Upper lobe of right lung (tissue), 1 donor: ENCODE results near the gene EYA2. TPM values are rescaled to one million over a fixed set of nuclear protein-coding genes. Genes with fewer than 3 reads are reported as not detected.
"Not testable (repeated sequence)": the region's sequence is repeated elsewhere in the genome, so short reads cannot be mapped to it uniquely, and the experiment has no call there.

Experiments
- ATAC-seq: fragments of 200-7000 bp; cut with Tn5 transposase; one replicate; pipeline ENCODE4 v1.9.1; 2020; ENCODE audit warnings: mild to moderate bottlenecking, moderate library complexity
- DNase-seq: peaks from one replicate; pipeline ENCODE4 v3.0.0-alpha.2; 2020
- H3K27ac ChIP-seq: fragments of 200-600 bp; one replicate; pipeline ENCODE4 v1.8.0; 2022
- H3K27me3 ChIP-seq: fragments of 200-600 bp; one replicate; pipeline ENCODE4 v1.8.0; 2022; ENCODE audit warnings: mild to moderate bottlenecking
- H3K36me3 ChIP-seq: fragments of 200-600 bp; one replicate; pipeline ENCODE4 v1.8.0; 2022
- H3K4me1 ChIP-seq: fragments of 200-600 bp; one replicate; pipeline ENCODE4 v1.8.0; 2022
- H3K4me3 ChIP-seq: fragments of 200-600 bp; one replicate; pipeline ENCODE4 v1.8.0; 2022; ENCODE audit warnings: mild to moderate bottlenecking
- H3K9me3 ChIP-seq: fragments of 200-600 bp; one replicate; pipeline ENCODE4 v1.8.0; 2022
- intact Hi-C: fragments of 100-400 bp; cut with DNase I; formaldehyde crosslinking; loops from one replicate; pipeline ENCODE4 v1.11.0; 2022
- total RNA-seq: library from RNA; stranded (reverse); fragmentation: NEBNext Ultra II Directional; extraction: Animal tissue kit (Norgen Biotek cat#: 25700); gene quantifications from one replicate; pipeline ENCODE4 v1.2.1, GENCODE V29; 2021
- TF ChIP-seq, protein P1 (sequence below): fragments of 200-600 bp; IDR thresholded peaks from one replicate; pipeline ENCODE4 v1.8.0; 2022; ENCODE audit warnings: antibody characterized with exemption
- donor health status: DM: no; HTN: yes; CAD: no; lungs with severe emphysema.

EYA2 gene
- total RNA-seq, 1 donor from 2014 or later: 1.8 TPM

DNA sequence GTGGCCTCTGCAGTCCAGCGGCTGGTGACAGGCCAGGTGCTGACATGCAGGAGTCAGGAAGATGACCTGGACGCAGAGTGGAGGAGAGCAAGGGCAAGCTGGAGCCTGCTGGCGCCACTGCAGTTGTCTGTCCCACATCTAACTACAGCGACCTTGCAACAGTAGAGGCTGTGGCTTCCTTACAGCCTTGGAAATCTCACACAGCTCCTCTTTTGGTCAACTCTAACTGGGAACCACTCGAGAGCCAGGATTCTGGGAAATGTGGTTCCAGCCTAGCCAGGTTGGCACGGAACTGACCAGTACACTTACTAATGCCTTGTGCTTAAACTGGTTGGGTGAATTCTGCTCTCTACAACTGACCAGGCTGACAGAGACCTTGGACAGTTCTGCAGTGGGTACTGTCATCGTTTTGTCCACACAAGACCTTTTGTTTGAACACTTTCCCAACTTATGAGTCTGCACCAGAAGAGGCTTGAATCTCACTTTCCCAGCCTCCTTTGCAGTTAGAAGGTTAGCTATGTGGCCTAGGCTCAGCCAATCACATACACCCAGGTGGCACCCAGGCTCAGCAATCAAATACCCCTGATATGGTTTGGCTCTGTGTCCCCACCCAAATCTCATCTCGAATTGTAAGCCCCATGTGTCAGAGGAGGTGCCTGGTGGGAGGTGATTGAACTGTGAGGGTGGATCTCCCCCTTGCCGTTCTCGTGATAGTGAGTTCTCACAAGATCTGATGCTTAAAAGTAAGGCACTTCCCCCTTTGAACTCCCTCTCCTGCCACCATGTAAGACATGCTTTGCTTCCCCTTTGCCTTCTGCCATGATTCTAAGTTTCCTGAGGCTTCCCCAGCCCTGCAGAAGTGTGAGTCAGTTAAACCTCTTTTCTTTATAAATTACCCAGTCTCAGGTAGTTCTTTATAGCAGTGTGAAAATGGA, 308.4 kb downstream of the EYA2 start:
- Histone ChIP-seq H3K27ac (no peak overlapping the region), H3K27me3 (no peaks in the 10 kb centered on the region), H3K4me3 (no peak overlapping the region), H3K36me3 (no peaks in the 10 kb centered on the region), H3K4me1 (no peaks in the 10 kb centered on the region), H3K9me3 (no peaks in the 10 kb centered on the region)
- DNase-seq: no peak
- no peak for ATAC-seq
- intact Hi-C loops: no loop called here
- TF ChIP-seq, protein P1, sequence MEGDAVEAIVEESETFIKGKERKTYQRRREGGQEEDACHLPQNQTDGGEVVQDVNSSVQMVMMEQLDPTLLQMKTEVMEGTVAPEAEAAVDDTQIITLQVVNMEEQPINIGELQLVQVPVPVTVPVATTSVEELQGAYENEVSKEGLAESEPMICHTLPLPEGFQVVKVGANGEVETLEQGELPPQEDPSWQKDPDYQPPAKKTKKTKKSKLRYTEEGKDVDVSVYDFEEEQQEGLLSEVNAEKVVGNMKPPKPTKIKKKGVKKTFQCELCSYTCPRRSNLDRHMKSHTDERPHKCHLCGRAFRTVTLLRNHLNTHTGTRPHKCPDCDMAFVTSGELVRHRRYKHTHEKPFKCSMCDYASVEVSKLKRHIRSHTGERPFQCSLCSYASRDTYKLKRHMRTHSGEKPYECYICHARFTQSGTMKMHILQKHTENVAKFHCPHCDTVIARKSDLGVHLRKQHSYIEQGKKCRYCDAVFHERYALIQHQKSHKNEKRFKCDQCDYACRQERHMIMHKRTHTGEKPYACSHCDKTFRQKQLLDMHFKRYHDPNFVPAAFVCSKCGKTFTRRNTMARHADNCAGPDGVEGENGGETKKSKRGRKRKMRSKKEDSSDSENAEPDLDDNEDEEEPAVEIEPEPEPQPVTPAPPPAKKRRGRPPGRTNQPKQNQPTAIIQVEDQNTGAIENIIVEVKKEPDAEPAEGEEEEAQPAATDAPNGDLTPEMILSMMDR: no peak

DNA sequence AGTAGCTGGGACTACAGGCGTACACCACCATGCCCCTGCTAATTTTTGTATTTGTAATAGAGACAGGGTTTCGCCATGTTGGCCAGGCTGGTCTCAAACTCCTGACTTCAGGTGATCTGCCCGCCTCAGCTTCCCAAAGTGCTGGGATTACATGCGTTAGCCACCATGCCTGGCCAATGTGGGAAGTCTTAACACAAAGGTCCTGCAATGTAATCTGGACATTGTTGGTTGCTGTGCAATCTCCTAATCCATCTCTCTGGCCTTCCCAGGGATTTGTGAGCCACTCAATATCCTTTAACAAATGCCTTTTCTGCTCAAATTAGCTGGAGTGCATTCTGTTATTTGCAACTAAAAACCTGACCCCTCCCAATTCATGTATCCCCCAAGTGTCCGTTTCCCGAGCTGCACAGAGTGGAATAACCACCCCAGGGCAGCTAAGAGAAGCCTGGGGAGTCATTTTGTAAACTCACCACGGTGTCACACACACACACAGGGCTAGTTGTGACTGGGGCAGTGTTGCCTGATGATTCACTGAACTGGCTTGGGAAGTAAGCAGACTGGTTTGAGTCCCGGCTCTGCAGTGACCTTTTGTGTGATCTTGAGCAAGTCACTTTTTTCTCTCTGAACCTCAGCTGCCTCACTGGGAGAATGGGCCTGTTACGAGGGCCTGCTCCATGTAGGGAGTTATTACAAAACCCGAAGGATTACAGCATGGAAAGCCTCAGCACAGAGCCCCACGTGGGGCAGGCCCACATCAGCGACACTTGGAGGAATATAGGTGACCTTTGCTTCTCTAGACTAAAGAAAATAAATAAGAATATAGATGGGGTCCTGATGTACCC, 309.6 kb downstream of the EYA2 start:
- intact Hi-C loops: no loop called here
- Histone ChIP-seq H3K27ac (no peak overlapping the region), H3K9me3 (no peaks in the 10 kb centered on the region), H3K36me3 (peaks cover 12% of the 10 kb centered on the region), H3K4me3 (no peak overlapping the region), H3K27me3 (no peaks in the 10 kb centered on the region), H3K4me1 (no peaks in the 10 kb centered on the region)
- DNase-seq: no peak
- ATAC-seq: no peak
- TF ChIP-seq, protein P1: no peak

DNA sequence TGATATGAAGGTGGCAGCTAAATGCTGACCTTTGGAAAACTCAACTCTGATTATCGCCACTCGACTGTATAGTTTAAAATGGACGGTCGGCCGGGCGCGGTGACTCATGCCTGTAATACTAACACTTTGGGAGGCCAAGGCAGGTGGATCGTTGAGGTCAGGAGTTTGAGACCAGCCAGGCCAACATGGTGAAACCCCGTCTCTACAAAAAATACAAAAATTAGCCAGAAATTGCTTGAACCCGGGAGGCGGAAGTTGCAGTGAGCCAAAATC, 310.1 kb downstream of the EYA2 start:
- peaks cover 18% of the 10 kb centered on the region for H3K36me3 ChIP-seq
- intact Hi-C loops, H3K9me3 ChIP-seq, H3K27me3 ChIP-seq, H3K4me3 ChIP-seq, H3K4me1 ChIP-seq, H3K27ac ChIP-seq, DNase-seq, ATAC-seq: not testable (repeated sequence)

DNA sequence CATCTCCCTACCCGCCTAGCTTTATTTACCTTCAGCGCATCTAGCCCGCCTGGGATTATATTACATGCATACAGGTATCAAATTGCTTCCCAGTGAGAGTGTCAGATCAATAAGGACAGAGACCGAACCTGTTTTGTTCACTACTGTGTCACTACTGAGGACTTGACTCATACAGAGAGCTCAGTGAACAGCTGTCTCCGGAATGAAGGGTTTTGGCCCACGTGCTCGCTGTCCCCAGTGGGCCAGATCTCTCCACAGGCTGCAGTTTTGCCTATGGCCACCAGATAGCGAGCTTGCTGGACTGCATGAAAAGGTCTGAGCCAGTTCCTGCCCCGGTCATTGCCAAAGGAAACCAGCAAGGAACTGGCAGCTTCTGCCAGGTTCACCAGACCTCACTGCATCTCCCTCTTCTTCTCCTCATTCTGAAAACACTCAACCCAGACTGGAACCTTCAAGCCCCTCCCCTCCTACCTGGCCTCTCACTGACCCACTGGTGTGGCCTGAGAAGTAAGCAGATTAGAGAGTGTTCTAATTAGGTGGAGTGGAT, 311.0 kb downstream of the EYA2 start:
- no peak overlapping the region for H3K27ac ChIP-seq
- TF ChIP-seq, protein P1: peak; percentile 88
- DNase-seq: peak; percentile 78
- intact Hi-C loops: no loop called here
- no peak overlapping the region for H3K4me3 ChIP-seq
- H3K27me3 ChIP-seq: no peaks in the 10 kb centered on the region
- no peaks in the 10 kb centered on the region for H3K9me3 ChIP-seq
- peaks cover 26% of the 10 kb centered on the region for H3K36me3 ChIP-seq
- no peaks in the 10 kb centered on the region for H3K4me1 ChIP-seq
- peak; percentile 92 for ATAC-seq

DNA sequence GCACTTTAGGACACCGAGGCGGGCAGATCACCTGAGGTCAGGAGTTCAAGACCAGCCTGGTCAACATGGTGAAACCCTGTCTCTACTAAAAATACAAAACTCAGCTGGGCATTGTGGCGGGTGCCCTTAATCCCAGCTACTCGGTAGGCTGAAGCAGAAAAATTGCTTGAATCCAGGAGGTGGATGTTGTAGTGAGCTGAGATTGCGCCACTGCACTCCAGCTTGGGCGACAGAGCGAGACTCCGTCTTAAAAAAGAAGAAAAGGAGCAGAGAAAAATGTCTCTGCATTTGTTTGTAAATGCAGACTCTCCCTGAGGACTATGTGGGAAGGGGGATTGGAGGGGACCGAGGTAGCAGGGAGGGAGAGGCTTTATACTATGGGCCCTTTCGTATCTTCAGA, 311.9 kb downstream of the EYA2 start:
- H3K4me1 ChIP-seq, ATAC-seq, H3K27ac ChIP-seq, DNase-seq, H3K4me3 ChIP-seq, H3K9me3 ChIP-seq, H3K27me3 ChIP-seq, intact Hi-C loops: not testable (repeated sequence)
- H3K36me3 ChIP-seq: peaks cover 35% of the 10 kb centered on the region

DNA sequence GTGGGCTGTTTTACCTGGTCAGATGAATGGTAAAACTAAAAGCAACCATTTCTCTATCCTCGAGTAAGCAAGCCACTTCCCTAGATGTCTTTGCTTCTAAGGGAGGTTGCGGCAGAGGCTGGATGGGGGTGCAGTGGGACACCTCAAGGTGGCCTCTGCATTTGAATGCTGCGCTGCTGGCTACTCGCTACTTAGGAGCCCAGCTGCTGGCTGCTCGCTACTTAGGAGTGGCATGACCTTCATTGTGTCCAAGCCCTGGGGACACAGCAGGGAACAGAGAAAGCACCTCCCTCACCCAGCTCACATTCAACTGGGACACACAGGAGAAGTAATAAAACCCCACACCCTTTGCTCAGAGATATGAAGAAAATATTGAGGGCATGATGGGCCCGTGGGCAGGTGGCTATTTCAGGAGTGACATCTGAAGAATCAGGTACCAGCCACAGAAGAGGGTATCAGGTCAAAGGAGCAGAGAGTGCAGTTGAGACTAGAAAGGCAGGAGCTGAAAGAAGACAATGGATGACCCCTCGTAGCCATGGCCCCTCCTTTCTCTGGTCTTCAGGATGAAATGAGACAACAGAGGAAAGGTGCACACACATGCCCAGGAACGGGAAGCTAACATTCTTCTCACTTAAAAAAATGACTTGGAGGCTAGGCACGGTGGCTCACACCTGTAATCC, 312.5 kb downstream of the EYA2 start:
- ATAC-seq (no peak), DNase-seq (no peak)
- intact Hi-C loops: no loop called here
- Histone ChIP-seq H3K4me3 (no peak overlapping the region), H3K9me3 (no peaks in the 10 kb centered on the region), H3K27ac (no peak overlapping the region), H3K27me3 (no peaks in the 10 kb centered on the region), H3K4me1 (no peaks in the 10 kb centered on the region), H3K36me3 (peaks cover 41% of the 10 kb centered on the region)
- TF ChIP-seq, protein P1: no peak
